IMR-90 (cell line): ENCODE data around the gene TAS2R40.

Source experiments
- CTCF ChIP-seq: conservative IDR thresholded peaks from 2 replicates; pipeline ENCODE4 v1.5.1; 2012; ENCODE audit warnings: mild to moderate bottlenecking, low read depth, low read length, improper control_type of control experiment
- ELK1 ChIP-seq: fragments of 150-350 bp; IDR thresholded peaks from 2 replicates; pipeline ENCODE4 v1.6.1; 2016; ENCODE audit warnings: low read depth, mild to moderate bottlenecking, low read length, moderate library complexity, borderline replicate concordance
- MXI1 ChIP-seq: IDR thresholded peaks from 2 replicates; pipeline ENCODE4 v1.6.1; 2012; ENCODE audit warnings: low read depth, mild to moderate bottlenecking, low read length, moderate library complexity, borderline replicate concordance
- POLR2A ChIP-seq: IDR thresholded peaks from 2 replicates; pipeline ENCODE4 v1.6.1; 2012; ENCODE audit warnings: mild to moderate bottlenecking, low read depth, low read length
- RAD21 ChIP-seq: IDR thresholded peaks from 2 replicates; pipeline ENCODE4 v1.6.1; 2012; ENCODE audit warnings: low read length, improper control_type of control experiment
- RCOR1 ChIP-seq: IDR thresholded peaks from 2 replicates; pipeline ENCODE4 v1.6.1; 2012; ENCODE audit warnings: mild to moderate bottlenecking, low read length, improper control_type of control experiment; ENCODE audit not compliant: insufficient replicate concordance

- TF ChIP-seq ELK1, result no peak
- TF ChIP-seq CTCF, result no peak
- TF ChIP-seq POLR2A, result no peak
- no peak for TF ChIP-seq RCOR1
- TF ChIP-seq RAD21, result no peak
- no peak for TF ChIP-seq MXI1
Observed at GRCh38 chr7:143181349-143181748, 40.5 kb upstream of the TAS2R40 start.
